Measurements from ENCODE around the gene ZNF518B.

Gene ZNF518B

DNA sequence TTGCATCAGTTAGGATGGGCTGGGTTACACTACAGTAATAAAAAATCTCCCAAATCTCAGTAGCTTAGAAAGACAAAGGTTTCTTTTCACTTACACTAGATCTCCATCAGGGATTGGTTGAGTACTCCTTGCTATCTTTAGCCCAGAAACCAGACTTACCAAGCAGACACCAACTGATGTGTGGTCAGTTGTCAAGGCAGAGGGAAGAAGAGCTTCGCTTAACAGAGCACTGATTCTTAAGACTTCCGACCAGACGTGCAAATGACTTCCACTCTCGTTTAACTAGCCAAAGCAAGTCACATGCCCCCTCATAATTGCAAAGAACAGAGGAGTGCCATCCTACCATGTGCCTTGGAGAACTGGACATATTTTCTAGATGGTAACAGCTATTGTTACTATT is 5.7 kb upstream of the ZNF518B start:
- H3K9me3 Mint-ChIP-seq: peaks cover 0 to 2% of the 10 kb centered on the region in 2 donors
- no peak overlapping the region for H3K4me3 Mint-ChIP-seq
- H3K27ac Mint-ChIP-seq: no peak overlapping the region
- H3K36me3 Mint-ChIP-seq: no peaks in the 10 kb centered on the region
- peaks cover 7 to 17% of the 10 kb centered on the region in 2 donors for H3K4me1 Mint-ChIP-seq
- no peak for ATAC-seq (replicated peaks)
- DNase-seq: no peak
- H3K27me3 Mint-ChIP-seq: peaks cover 56 to 62% of the 10 kb centered on the region in 2 donors

DNA sequence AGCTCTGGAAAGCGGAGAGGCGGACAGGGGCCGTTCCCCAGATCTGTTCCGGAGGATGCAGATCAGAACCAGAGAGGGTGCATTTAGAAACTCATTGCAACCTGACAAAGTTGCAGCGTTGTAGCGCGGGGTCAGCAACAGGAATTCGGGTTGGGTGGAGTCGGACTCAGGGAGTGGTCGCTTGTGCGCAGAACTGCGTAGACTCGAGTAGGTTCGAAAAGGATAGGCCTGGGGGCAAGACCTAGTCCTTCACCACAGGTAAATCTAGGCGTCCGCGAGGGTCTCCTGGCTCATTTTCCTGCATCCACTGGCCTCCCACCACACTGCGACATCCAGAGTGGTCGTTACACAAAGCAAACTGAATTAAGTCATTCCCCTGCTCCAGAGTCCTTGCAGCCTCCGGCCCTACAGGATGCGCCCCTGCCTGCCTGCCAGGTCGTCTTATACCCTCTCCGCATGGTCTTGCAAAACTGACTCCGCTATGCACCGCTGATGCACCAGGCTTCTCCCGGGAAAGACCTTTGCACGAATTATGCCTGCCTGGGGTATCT is 4.7 kb upstream of the ZNF518B start:
- H3K9me3 Mint-ChIP-seq: peaks cover 0 to 2% of the 10 kb centered on the region in 2 donors
- peaks cover 7 to 23% of the 10 kb centered on the region in 2 donors for H3K4me1 Mint-ChIP-seq
- H3K27ac Mint-ChIP-seq: no peak overlapping the region
- DNase-seq (no peak), ATAC-seq (replicated peaks) (no peak)
- H3K4me3 Mint-ChIP-seq: peak overlapping the region; percentile 86 to 90
- peaks cover 53 to 57% of the 10 kb centered on the region in 2 donors for H3K27me3 Mint-ChIP-seq
- no peaks in the 10 kb centered on the region for H3K36me3 Mint-ChIP-seq

- Mint-ChIP-seq H3K4me1 (peaks cover 9 to 27% of the 10 kb centered on the region in 2 donors), H3K9me3 (no peaks in the 10 kb centered on the region), H3K27me3 (peaks cover 49 to 52% of the 10 kb centered on the region in 2 donors), H3K27ac (no peak overlapping the region), H3K36me3 (peaks cover 0 to 3% of the 10 kb centered on the region in 2 donors), H3K4me3 (peak overlapping the region; percentile 86 to 90)
- ATAC-seq (replicated peaks): peak; percentile 74 to 80
- peak; percentile 71 for DNase-seq
These were observed 4.0 kb upstream of the ZNF518B start for GRCh38 chr4:10461091-10461849.

- Mint-ChIP-seq H3K36me3 (peaks cover 0 to 5% of the 10 kb centered on the region in 2 donors), H3K9me3 (no peaks in the 10 kb centered on the region), H3K4me1 (peaks cover 10 to 27% of the 10 kb centered on the region in 2 donors), H3K27ac (no peak overlapping the region), H3K27me3 (peaks cover 46 to 48% of the 10 kb centered on the region in 2 donors), H3K4me3 (no peak overlapping the region)
- DNase-seq (no peak), ATAC-seq (replicated peaks) (no peak)
These were observed 3.3 kb upstream of the ZNF518B start for GRCh38 chr4:10460313-10461047.

DNA sequence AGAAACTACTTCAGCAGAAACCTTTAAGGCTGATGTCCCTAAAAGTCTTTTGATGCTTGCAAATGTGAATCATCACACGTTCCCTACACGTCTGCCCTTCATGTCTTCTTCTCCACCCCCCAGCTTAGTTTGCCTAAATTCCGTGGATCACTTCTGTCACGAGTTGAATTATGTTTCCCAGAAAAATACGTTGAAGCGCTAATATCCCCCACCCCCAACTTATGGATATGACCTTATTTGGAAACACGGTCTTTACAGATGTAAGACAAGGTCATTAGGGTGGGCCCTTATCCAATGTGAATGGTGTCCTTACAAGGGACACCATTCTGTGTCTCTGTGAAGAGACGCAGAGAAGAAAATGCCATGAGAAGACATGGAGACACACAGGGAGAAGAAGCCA is 2.1 kb upstream of the ZNF518B start:
- H3K4me1 Mint-ChIP-seq: peaks cover 16 to 38% of the 10 kb centered on the region in 2 donors
- H3K4me3 Mint-ChIP-seq: no peak overlapping the region
- ATAC-seq (replicated peaks) (no peak), DNase-seq (no peak)
- peaks cover 34 to 39% of the 10 kb centered on the region in 2 donors for H3K27me3 Mint-ChIP-seq
- H3K36me3 Mint-ChIP-seq: peaks cover 8 to 14% of the 10 kb centered on the region in 2 donors
- peaks cover 0 to 3% of the 10 kb centered on the region in 2 donors for H3K9me3 Mint-ChIP-seq
- no peak overlapping the region for H3K27ac Mint-ChIP-seq

DNA sequence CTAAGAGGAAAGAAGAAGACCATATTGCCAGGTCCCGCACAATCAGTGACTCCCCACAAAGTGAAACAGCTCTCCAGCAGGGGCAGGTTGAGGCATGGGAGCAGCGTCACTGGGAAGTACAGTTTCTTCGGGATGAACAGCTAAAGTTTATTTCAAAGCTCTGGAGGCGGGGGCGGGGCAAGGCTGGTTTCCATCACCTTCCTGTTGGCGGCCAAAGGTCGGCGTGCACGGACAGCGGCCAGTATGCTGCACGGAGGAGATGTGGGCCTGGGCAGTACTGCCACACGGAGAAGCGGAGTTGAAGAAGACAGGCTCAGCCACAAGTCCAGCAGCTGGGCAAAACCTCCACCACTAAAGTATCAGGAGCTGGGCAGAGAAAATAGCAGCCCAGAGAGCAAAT is 951 bp upstream of the ZNF518B start:
- ATAC-seq (replicated peaks): no peak
- peaks cover 28 to 33% of the 10 kb centered on the region in 2 donors for H3K27me3 Mint-ChIP-seq
- H3K9me3 Mint-ChIP-seq: peaks cover 0 to 3% of the 10 kb centered on the region in 2 donors
- no peak overlapping the region for H3K27ac Mint-ChIP-seq
- H3K4me3 Mint-ChIP-seq: no peak overlapping the region
- peaks cover 19 to 43% of the 10 kb centered on the region in 2 donors for H3K4me1 Mint-ChIP-seq
- no peak for DNase-seq
- H3K36me3 Mint-ChIP-seq: peaks cover 14 to 22% of the 10 kb centered on the region in 2 donors

GRCh38 chr4:10456595-10457254 is 501 bp downstream of the ZNF518B start:
- peaks cover 0 to 3% of the 10 kb centered on the region in 2 donors for H3K9me3 Mint-ChIP-seq
- peaks cover 20 to 35% of the 10 kb centered on the region in 2 donors for H3K4me1 Mint-ChIP-seq
- peaks cover 26 to 37% of the 10 kb centered on the region in 2 donors for H3K36me3 Mint-ChIP-seq
- H3K4me3 Mint-ChIP-seq: peak overlapping the region; percentile 86 to 93
- peaks cover 13 to 21% of the 10 kb centered on the region in 2 donors for H3K27me3 Mint-ChIP-seq
- peak; percentile 74 to 77 for ATAC-seq (replicated peaks)
- peak overlapping the region; percentile 97 for H3K27ac Mint-ChIP-seq
- peak; percentile 60 for DNase-seq

- Mint-ChIP-seq H3K4me1 (peaks cover 16 to 30% of the 10 kb centered on the region in 2 donors), H3K27me3 (peaks cover 9 to 17% of the 10 kb centered on the region in 2 donors), H3K9me3 (peaks cover 0 to 3% of the 10 kb centered on the region in 2 donors), H3K27ac (peak overlapping the region; percentile 97), H3K4me3 (peak overlapping the region; percentile 86 to 93), H3K36me3 (peaks cover 27 to 39% of the 10 kb centered on the region in 2 donors)
- DNase-seq: no peak
- no peak for ATAC-seq (replicated peaks)
These were observed 999 bp downstream of the ZNF518B start for GRCh38 chr4:10456260-10456594.

DNA sequence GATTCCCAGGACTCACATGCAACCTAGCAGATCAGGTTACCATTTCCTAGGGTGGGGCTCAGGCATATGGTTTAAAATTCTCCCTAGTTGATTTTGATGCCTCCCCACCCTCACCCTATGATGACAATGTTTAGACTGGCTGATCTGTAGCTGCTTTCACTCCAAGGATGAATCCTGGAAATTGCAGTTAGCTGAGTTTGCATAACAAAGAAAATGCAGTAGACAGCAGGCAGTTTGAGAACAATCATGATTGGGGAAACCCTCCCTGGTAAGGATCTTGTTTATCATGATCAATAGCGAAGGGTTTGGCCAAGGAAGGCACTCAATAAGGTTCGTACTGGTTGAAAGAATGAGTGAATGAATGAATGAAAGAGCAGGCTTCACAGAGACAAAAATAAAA is 2.1 kb downstream of the ZNF518B start:
- ATAC-seq (replicated peaks) (no peak), DNase-seq (no peak)
- Mint-ChIP-seq H3K4me3 (peak overlapping the region in 1 of 2 donors; percentile 32), H3K27me3 (peaks cover 9 to 11% of the 10 kb centered on the region in 2 donors), H3K9me3 (peaks cover 0 to 3% of the 10 kb centered on the region in 2 donors), H3K4me1 (peaks cover 14 to 30% of the 10 kb centered on the region in 2 donors), H3K27ac (no peak overlapping the region), H3K36me3 (peaks cover 34 to 50% of the 10 kb centered on the region in 2 donors)

DNA sequence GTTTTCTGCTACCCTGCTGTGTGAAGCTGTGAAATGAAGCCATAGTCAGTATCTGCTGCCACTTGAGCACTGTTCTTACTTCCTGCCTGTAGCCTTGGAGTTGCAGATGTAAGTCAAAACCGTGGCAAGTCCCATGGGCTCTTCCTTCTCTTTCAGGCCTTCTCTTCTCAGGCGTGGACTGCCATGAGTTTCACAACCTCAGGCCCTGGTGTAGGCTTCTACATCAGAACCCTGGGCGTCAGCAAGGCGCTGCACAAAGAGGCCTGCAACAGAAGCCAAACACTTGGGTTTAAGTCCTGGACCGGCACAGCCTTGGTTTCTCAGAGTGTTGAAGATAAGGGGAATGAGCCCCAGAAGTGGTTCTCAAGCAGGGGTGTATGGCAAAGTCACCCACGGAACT is 2.5 kb downstream of the ZNF518B start:
- no peak overlapping the region for H3K27ac Mint-ChIP-seq
- peaks cover 0 to 3% of the 10 kb centered on the region in 2 donors for H3K9me3 Mint-ChIP-seq
- H3K27me3 Mint-ChIP-seq: peaks cover 9 to 10% of the 10 kb centered on the region in 2 donors
- ATAC-seq (replicated peaks): no peak
- no peak overlapping the region for H3K4me3 Mint-ChIP-seq
- no peak for DNase-seq
- H3K4me1 Mint-ChIP-seq: peaks cover 15 to 30% of the 10 kb centered on the region in 2 donors
- peaks cover 38 to 54% of the 10 kb centered on the region in 2 donors for H3K36me3 Mint-ChIP-seq

GRCh38 chr4:10454121-10454520 is 3.1 kb downstream of the ZNF518B start:
- H3K27ac Mint-ChIP-seq: no peak overlapping the region
- DNase-seq (no peak), ATAC-seq (replicated peaks) (no peak)
- peaks cover 4 to 7% of the 10 kb centered on the region in 2 donors for H3K9me3 Mint-ChIP-seq
- peaks cover 43 to 59% of the 10 kb centered on the region in 2 donors for H3K36me3 Mint-ChIP-seq
- peaks cover 15 to 30% of the 10 kb centered on the region in 2 donors for H3K4me1 Mint-ChIP-seq
- H3K27me3 Mint-ChIP-seq: peaks cover 5 to 9% of the 10 kb centered on the region in 2 donors
- H3K4me3 Mint-ChIP-seq: no peak overlapping the region

DNA sequence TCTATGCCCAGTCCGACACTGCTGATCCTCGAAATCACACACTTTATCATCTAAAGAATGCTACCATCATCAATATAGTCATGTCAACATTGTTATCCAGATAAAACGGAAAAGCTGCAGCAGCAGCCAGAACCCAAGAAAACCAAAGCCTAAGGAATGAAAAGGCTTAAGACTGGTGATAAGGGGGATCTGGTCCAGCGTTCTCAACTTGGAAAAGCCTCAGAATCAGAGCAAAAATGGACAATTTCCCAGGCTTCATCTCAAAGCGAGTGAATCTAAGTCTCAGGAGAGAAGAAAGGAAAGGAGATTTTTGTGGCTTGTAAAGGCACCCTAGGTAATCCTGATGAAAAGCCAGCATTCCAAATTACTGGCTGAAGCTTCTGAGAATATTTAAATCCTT is 8.2 kb downstream of the ZNF518B start:
- peaks cover 12 to 14% of the 10 kb centered on the region in 2 donors for H3K9me3 Mint-ChIP-seq
- peaks cover 6 to 7% of the 10 kb centered on the region in 2 donors for H3K4me1 Mint-ChIP-seq
- H3K27me3 Mint-ChIP-seq: no peaks in the 10 kb centered on the region
- DNase-seq: no peak
- H3K27ac Mint-ChIP-seq: no peak overlapping the region
- ATAC-seq (replicated peaks): no peak
- peaks cover 78 to 91% of the 10 kb centered on the region in 2 donors for H3K36me3 Mint-ChIP-seq
- no peak overlapping the region for H3K4me3 Mint-ChIP-seq

GRCh38 chr4:10442976-10443375 is 14.2 kb downstream of the ZNF518B start:
- no peak for ATAC-seq (replicated peaks)
- Mint-ChIP-seq H3K9me3 (peaks cover 16 to 21% of the 10 kb centered on the region in 2 donors), H3K27me3 (no peaks in the 10 kb centered on the region), H3K4me1 (peaks cover 6 to 12% of the 10 kb centered on the region in 2 donors), H3K36me3 (peaks cover 69 to 78% of the 10 kb centered on the region in 2 donors), H3K27ac (no peak overlapping the region), H3K4me3 (no peak overlapping the region)
- no peak for DNase-seq

- no peaks in the 10 kb centered on the region for H3K27me3 Mint-ChIP-seq
These were observed 15.7 kb downstream of the ZNF518B start for GRCh38 chr4:10441512-10441911.

More at GRCh38 chr4:10441512-10441911, 15.7 kb downstream of the ZNF518B start:
- peaks cover 4 to 7% of the 10 kb centered on the region in 2 donors for H3K4me1 Mint-ChIP-seq
- no peak overlapping the region for H3K27ac Mint-ChIP-seq
- no peak overlapping the region for H3K4me3 Mint-ChIP-seq
- peaks cover 10 to 16% of the 10 kb centered on the region in 2 donors for H3K9me3 Mint-ChIP-seq
- DNase-seq (no peak), ATAC-seq (replicated peaks) (no peak)
- H3K36me3 Mint-ChIP-seq: peaks cover 63 to 72% of the 10 kb centered on the region in 2 donors
